GM13977 (cell line): ENCODE data around the gene SEC24D.

Source experiments
- DNase-seq: peaks from one replicate; pipeline ENCODE4 v3.0.0; 2012; ENCODE audit warnings: low spot score
- in situ Hi-C: fragments of 300-500 bp; cut with MboI; formaldehyde crosslinking; loops from one replicate; pipeline ENCODE4 v1.12.0; 2022; ENCODE audit warnings: low sequenced_read_pairs, low pct_unique_long_range_greater_than_20kb, mixed read lengths, inconsistent platforms; ENCODE audit not compliant: unreplicated experiment
- TF ChIP-seq, protein P1 (sequence below): IDR thresholded peaks from 2 replicates; pipeline ENCODE4 v1.5.1; 2012; ENCODE audit warnings: mild to moderate bottlenecking, control low read depth; ENCODE audit not compliant: insufficient read depth; ENCODE audit errors: extremely low read depth, missing control alignments

Gene SEC24D

DNA sequence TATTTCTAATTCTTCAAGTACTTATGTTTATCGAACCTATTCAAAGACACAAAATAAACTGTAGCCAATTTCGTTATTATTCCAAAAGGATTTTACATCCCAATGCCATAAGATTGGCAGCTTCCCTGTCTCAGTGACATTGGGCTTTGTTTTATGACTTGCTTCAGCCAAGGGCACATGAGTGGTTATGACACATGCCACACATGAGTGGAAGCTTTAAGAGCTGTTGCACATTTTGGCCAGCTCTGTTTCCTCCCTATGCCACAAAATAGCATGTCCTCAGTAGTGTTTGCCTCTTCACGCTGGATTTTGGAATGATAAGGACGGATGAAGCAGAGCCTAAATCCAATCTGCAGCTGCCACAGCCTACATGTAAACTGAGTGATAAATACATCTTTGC, 21.9 kb downstream of the SEC24D start:
- DNase-seq: no peak
- TF ChIP-seq, protein P1, sequence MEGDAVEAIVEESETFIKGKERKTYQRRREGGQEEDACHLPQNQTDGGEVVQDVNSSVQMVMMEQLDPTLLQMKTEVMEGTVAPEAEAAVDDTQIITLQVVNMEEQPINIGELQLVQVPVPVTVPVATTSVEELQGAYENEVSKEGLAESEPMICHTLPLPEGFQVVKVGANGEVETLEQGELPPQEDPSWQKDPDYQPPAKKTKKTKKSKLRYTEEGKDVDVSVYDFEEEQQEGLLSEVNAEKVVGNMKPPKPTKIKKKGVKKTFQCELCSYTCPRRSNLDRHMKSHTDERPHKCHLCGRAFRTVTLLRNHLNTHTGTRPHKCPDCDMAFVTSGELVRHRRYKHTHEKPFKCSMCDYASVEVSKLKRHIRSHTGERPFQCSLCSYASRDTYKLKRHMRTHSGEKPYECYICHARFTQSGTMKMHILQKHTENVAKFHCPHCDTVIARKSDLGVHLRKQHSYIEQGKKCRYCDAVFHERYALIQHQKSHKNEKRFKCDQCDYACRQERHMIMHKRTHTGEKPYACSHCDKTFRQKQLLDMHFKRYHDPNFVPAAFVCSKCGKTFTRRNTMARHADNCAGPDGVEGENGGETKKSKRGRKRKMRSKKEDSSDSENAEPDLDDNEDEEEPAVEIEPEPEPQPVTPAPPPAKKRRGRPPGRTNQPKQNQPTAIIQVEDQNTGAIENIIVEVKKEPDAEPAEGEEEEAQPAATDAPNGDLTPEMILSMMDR: no peak
- in situ Hi-C loops: no loop called here

DNA sequence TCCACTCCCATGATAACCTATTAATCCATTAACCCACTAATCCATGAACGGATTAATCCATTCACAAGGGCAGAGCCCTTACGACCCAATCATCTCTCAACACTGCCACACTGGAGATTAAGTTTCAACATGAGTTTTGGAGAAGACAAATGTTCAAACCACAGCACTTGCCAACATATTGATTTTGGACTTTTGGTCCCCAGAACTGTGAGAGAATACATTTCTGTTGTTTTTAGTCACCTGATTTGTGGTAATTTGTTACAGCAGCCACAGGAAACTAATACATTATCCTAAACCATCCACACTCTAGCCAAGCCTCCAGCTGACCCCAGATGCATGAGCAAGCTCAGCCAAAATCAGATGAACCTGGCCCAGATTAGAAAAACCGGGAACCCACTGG, 22.4 kb downstream of the SEC24D start:
- TF ChIP-seq, protein P1: no peak
- in situ Hi-C loops: no loop called here
- no peak for DNase-seq

DNA sequence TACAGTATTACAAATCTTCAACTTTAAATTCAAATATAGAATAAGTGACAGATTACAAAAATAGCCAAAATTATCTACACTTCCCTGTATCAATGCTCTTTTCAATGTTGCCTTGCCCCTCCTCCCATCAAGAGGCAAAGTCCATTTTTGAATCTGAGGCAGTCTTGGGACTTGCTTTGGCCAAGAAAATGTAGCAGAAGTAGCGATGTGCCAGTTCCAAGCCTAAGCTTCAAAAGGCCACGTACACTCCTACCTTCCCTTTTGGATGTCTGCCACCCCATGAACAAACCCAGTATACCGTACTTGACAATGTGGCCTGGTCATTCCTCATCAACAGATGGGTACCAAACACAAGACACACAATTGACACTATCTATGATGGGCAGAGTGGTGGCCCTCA, 24.1 kb downstream of the SEC24D start:
- DNase-seq: no peak
- in situ Hi-C loops: no loop called here
- TF ChIP-seq, protein P1: no peak

DNA sequence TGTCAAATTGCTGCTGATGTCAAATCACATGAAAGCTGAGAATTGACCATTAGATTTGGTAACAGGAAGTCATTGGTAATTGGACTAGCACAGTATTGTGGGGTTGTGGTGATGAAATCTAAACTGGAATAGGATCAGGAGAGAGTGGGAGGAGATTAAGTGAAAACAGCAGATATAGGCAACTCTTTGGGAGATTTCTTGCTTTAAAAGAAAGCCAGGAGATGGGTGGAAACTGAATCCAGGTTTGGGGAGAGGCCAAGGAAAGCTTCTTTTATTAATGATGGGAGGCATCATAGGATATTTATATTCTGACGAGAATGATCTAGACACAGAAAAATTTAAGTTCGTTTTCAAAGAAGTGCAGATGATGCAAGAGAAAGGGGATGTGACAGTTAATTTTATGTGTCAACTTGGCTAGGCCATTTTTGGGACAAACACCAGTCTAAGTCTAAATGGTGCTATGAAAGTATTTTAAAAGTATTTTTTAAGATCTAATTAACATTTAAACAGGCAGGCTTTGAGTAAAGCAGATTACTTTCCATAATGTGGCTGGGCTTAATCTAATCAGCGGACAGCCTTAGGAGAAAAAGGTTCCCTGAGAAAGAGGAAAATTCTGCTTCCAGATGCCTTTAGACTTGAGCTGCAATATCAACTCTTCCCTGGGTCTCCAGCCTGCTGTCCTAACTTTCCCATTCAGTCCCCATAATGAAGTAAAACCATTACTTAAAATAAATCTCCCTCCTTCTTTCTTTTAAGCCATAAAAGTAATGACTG, 24.7 kb downstream of the SEC24D start:
- in situ Hi-C loops: no loop called here
- TF ChIP-seq, protein P1: no peak
- DNase-seq: no peak

DNA sequence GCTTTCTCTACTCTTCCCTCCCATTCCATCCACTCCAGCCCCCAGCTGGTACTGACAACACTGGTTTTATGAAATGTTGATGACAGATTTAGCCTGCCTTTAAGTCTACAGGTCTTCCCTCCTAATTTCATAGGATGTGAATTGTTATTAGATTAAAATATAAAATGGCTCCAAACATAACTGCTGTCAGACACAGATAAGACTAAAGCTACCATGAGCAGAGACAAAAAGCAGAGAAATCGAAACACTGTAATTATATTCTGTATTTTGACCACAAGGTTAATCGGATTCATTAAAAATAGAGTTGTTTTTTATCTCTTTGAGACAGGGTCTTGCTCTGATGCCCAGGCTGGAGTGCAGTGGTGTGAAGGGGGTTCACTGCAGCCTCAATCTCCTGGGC, 28.3 kb downstream of the SEC24D start:
- DNase-seq: no peak
- in situ Hi-C loops: no loop called here

DNA sequence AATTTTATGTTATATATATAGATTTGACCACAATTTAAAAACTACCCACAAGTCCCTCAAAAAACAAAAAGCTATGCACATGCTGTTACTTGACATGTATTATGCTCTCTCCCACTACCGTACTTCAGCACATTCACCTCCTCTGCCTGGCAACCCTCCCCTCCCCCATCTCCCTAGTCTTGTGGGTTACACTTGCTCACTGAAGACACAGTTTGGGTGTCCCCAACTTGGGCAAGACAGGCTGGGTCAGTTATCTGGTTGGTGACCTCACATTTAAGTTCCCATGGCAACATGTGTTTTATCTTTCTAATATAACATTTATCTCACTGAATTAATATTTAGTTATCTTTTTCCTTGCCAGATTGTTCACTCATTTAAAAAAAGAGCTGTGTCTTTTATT, 32.7 kb downstream of the SEC24D start:
- DNase-seq: no peak
- in situ Hi-C loops: no loop called here
- TF ChIP-seq, protein P1: no peak

More for the DNA sequence above, 28.3 kb downstream of the SEC24D start:
- TF ChIP-seq, protein P1: no peak
